Gastrocnemius medialis (tissue), 4 donors: ENCODE data around the gene ZDHHC8. TPM values are rescaled to one million over a fixed set of nuclear protein-coding genes. Genes with fewer than 3 reads are reported as not detected.

Source experiments
- ATAC-seq, 2 donors: fragments of 150-250 bp; one replicate each; pipeline ENCODE4 v1.9.1; 2016
- DNase-seq, 2 donors: peaks; one replicate each; pipeline ENCODE4 v3.0.0-alpha.2; 2019
- H3K27ac ChIP-seq, 4 donors: fragments of 200-600 bp; sonication (generic); 1 replicate in 1 of 4; 2 replicates in 3 of 4; pipeline ENCODE4 v1.5.1; 2016 to 2018; ENCODE audit warnings: mild to moderate bottlenecking in 2 of 4, moderate library complexity in 1 of 4
- H3K27me3 ChIP-seq, 3 donors: fragments of 200-600 bp; sonication (generic) in 2 of 3; 1 replicate in 1 of 3; 2 replicates in 2 of 3; pipeline versions ENCODE4 v1.5.1 to v1.6.0; 2016 to 2019; ENCODE audit warnings: mild to moderate bottlenecking in 1 of 3, moderate library complexity in 1 of 3
- H3K36me3 ChIP-seq, 2 donors: fragments of 200-600 bp; sonication (generic) in 1 of 2; one replicate each; pipeline ENCODE4 v1.5.1; 2017 to 2018
- H3K4me1 ChIP-seq, 2 donors: fragments of 200-600 bp; sonication (generic) in 1 of 2; one replicate each; pipeline ENCODE4 v1.5.1; 2016 to 2017; ENCODE audit warnings: mild to moderate bottlenecking in 2 of 2
- H3K4me3 ChIP-seq, 4 donors: fragments of 200-600 bp; sonication (generic) in 3 of 4; 1 replicate in 1 of 4; 2 replicates in 3 of 4; pipeline ENCODE4 v1.5.1; 2016 to 2019; ENCODE audit warnings: mild to moderate bottlenecking in 2 of 4
- H3K9me3 ChIP-seq, 3 donors: fragments of 200-600 bp; sonication (generic) in 2 of 3; 1 replicate in 1 of 3; 2 replicates in 2 of 3; pipeline ENCODE4 v1.5.1; 2016 to 2019
- POLR2A ChIP-seq, 2 donors: fragments of 450-650 bp; IDR thresholded peaks; one replicate each; pipeline ENCODE4 v1.6.1; 2017; ENCODE audit warnings: antibody characterized with exemption in 2 of 2, mild to moderate bottlenecking in 2 of 2, moderate library complexity in 2 of 2
- in situ Hi-C, 4 donors: fragments of 200-750 bp; cut with MboI; loops; one replicate each; pipeline versions ENCODE4 v1.15.0 to v1.8.0; 2017; ENCODE audit warnings: low sequenced_read_pairs in 4 of 4
- intact Hi-C: fragments of 100-400 bp; cut with DNase I; formaldehyde crosslinking; loops from one replicate; pipeline ENCODE4 v1.15.1; 2023; ENCODE audit warnings: low total_unique reads
- total RNA-seq, 4 donors: library from RNA; depleted of rRNA; stranded (reverse); fragments of >200 nt; gene quantifications; one replicate each; pipeline versions ENCODE4 v1.1.0 to v1.2.3, GENCODE V29; 2016
- TF ChIP-seq, protein P1 (sequence below), 5 experiments: fragments of 450-650 bp in 3 of 5; fragments of 200-600 bp in 2 of 5; sonication (generic) in 2 of 5; IDR thresholded peaks in 4 of 5; conservative IDR thresholded peaks in 1 of 5; 1 replicate in 4 of 5; 2 replicates in 1 of 5; pipeline ENCODE4 v1.5.1; 2016 to 2019; ENCODE audit warnings: antibody characterized with exemption in 5 of 5, mild to moderate bottlenecking in 3 of 5, moderate library complexity in 3 of 5

ZDHHC8 gene
- total RNA-seq, 4 donors from 2014 or later, result 7.3 to 15.8 (median 12.8) TPM

DNA sequence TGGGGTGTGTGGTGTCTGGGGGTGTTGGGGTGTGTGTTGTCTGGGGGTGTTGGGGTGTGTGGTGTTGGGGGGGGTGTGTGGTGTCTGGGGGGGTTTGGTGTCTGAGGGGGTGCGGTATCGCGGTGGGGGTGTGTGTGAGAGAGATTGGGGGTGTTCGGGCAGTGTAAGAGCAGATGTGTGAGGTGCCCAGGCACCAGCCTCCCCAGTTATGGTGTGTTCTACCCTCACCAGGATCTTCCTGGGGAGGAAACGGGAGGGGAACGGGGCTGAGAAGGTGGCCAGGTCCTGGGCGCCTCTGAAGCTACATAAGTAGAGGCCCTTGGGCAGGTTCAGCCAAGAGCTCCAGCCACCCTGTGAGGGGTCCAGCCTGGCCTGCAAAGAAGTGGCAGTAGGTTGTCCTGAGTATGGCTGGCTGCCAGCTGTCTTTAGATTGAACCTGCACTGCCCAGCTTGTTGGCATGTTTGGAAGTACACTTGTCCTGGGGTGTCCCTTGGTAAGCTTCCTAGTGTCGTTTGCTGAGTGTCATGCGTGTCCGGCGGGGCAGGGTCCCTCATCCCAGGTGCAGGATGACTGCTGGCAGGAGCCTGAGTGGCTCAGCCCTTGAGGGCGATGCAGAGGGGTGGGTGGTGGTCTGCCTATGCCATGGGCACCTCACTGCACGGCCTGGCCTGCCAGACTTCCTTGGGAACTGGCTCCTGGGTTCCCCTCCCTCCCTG is 8.1 kb upstream of the ZDHHC8 start:
- DNase-seq (no peak), ATAC-seq (no peak)
- Histone ChIP-seq H3K4me1 (peaks cover 11 to 14% of the 10 kb centered on the region in 2 donors), H3K27ac (no peak overlapping the region), H3K27me3 (no peaks in the 10 kb centered on the region), H3K4me3 (no peak overlapping the region), H3K36me3 (peaks cover 0 to 54% of the 10 kb centered on the region in 2 donors), H3K9me3 (no peaks in the 10 kb centered on the region)
- in situ Hi-C loops (no loop called here), intact Hi-C loops (no loop called here)
- TF ChIP-seq, protein P1, sequence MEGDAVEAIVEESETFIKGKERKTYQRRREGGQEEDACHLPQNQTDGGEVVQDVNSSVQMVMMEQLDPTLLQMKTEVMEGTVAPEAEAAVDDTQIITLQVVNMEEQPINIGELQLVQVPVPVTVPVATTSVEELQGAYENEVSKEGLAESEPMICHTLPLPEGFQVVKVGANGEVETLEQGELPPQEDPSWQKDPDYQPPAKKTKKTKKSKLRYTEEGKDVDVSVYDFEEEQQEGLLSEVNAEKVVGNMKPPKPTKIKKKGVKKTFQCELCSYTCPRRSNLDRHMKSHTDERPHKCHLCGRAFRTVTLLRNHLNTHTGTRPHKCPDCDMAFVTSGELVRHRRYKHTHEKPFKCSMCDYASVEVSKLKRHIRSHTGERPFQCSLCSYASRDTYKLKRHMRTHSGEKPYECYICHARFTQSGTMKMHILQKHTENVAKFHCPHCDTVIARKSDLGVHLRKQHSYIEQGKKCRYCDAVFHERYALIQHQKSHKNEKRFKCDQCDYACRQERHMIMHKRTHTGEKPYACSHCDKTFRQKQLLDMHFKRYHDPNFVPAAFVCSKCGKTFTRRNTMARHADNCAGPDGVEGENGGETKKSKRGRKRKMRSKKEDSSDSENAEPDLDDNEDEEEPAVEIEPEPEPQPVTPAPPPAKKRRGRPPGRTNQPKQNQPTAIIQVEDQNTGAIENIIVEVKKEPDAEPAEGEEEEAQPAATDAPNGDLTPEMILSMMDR (IDR thresholded peaks at IDR 0.05 in 4 of 5, conservative IDR thresholded peaks at IDR 0.05 in 1 of 5), result no peak
- no peak for TF ChIP-seq POLR2A (IDR thresholded peaks at IDR 0.05)

DNA sequence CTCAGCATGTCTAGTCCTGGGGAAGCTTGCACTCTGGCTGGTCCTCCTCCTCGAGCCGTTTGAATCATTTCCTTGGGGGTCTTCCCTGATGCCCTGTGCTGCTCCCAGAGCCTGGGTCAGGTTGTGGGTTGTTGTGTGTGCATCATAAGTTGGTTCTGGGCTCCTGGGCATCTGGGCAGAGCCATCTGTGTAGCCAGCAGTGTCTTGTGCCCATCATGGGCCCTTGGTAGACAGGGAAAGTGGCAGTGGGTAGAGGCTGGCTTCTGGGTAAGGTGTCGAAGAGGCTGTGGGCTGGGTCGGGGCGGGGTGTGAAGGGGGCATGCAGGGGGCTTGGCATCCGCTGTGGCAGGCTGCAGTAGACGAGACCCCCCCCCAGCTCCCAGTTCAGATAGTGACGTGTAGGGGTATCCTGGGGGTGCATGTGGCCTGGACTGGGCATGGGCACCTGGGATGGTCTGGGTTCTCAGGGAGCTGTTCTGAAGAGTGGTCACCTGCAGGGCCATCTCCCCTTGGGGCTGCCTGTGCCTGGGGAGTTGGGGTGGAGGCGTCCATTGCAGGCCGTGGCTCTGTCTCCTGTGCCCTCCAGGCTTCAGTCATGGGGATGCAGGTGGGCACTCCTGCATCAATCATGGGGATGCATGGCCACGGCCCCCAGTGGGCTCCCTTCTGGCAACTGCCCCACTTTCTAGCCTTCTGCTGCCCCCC is 7.4 kb upstream of the ZDHHC8 start:
- Histone ChIP-seq H3K9me3 (no peaks in the 10 kb centered on the region), H3K27ac (no peak overlapping the region), H3K4me3 (no peak overlapping the region), H3K36me3 (peaks cover 0 to 51% of the 10 kb centered on the region in 2 donors), H3K4me1 (peaks cover 7 to 8% of the 10 kb centered on the region in 2 donors), H3K27me3 (no peaks in the 10 kb centered on the region)
- intact Hi-C loops (no loop called here), in situ Hi-C loops (no loop called here)
- ATAC-seq (no peak), DNase-seq (no peak)
- TF ChIP-seq POLR2A (IDR thresholded peaks at IDR 0.05), result no peak
- TF ChIP-seq, protein P1 (IDR thresholded peaks at IDR 0.05 in 4 of 5, conservative IDR thresholded peaks at IDR 0.05 in 1 of 5), result no peak

DNA sequence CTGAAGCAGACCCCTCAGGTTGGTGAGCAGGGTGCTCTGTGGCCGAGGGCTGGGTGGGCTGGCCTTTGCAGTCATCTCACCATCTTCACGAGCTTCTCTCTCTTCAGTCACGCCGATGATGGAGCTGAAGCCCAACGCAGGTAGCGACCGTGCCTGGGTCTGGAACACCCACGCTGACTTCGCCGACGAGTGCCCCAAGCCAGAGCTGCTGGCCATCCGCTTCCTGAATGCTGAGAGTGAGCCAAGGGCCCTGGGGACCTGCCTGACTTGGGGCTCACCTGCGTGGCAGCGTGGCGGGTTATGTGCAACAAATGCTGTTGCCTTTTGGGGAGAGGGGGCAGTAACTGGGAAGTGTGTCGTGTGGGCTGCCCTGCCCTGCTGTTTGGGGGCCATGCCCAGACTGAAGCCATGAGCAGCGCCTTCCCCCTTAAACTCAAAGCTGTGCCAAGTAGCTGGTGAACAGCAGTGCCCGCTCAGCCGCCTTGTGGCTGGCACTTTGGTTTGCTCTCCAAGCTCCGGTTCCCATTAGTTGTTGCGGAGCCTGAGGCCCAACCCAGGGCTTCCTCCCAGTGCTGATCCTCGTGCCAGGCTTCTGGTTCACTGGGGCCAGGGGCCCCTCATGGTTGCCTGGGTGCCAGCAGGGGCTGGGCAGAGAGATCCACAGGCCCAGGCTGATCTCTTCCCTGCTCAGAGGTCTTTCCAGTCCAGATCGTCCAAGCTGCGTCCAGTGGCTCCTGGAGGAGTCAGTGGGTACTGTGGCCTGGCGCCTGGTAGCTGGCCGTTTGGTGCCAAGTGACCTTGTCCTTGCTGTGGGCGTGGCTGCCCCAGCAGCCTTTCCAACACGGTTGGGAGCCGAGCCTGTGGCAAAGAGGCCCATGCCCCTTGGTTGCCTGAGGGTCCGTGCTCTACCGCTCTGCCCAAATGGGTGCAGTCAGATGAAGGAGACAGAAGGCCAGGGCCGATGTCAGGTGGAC is 6.1 kb upstream of the ZDHHC8 start:
- Histone ChIP-seq H3K27ac (peak overlapping the region in 3 of 4 donors; percentile 17 to 76 (median 40)), H3K36me3 (peaks cover 0 to 38% of the 10 kb centered on the region in 2 donors), H3K9me3 (no peaks in the 10 kb centered on the region), H3K27me3 (no peaks in the 10 kb centered on the region), H3K4me1 (peaks cover 8 to 12% of the 10 kb centered on the region in 2 donors), H3K4me3 (no peak overlapping the region)
- in situ Hi-C loops, result no loop called here
- peak in 1 of 2 donors; percentile 41 for ATAC-seq
- TF ChIP-seq POLR2A (IDR thresholded peaks at IDR 0.05), result no peak
- TF ChIP-seq, protein P1 (IDR thresholded peaks at IDR 0.05 in 4 of 5, conservative IDR thresholded peaks at IDR 0.05 in 1 of 5), result no peak
- no peak for DNase-seq
- intact Hi-C loops, result loop anchor here (5.0 kb wide), 1 partner anchor 153 kb away; no protein-coding TSS in a partner anchor

DNA sequence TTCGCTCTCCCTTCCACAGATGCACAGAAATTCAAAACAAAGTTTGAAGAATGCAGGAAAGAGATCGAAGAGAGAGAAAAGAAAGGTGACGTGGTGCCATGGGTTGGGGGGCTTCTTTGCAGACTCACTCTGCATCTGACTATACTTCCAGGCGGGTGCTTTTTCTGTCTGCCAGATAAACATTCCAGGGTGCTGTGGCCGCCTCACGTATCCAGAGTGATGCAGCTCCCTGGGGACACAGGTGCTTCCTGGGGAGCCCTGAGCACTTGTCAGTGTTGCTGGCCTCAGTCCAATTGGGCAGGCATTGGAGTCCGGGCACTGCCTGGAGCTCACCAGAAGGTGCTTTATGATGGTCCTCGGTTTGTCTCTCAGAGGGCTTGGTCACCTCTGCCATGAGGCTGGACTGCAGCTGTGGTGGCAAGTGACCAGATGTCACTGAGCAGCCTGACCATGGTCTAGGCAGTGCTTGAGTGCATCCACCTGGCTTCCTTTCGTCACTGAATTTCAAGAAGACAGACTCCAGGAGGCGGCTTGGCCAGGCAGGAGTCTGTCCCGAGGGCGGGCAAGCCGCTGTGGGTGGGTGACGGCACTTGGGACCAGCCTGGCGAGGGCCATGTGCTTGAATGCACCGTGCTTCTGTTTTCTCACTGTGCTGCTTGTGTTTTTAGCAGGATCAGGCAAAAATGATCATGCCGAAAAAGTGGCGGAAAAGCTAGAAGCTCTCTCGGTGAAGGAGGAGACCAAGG is 5.1 kb upstream of the ZDHHC8 start:
- TF ChIP-seq, protein P1 (IDR thresholded peaks at IDR 0.05 in 4 of 5, conservative IDR thresholded peaks at IDR 0.05 in 1 of 5), result no peak
- TF ChIP-seq POLR2A (IDR thresholded peaks at IDR 0.05), result no peak
- Histone ChIP-seq H3K36me3 (peaks cover 0 to 30% of the 10 kb centered on the region in 2 donors), H3K4me3 (no peak overlapping the region), H3K27ac (peak overlapping the region in 1 of 4 donors; percentile 76), H3K27me3 (no peaks in the 10 kb centered on the region), H3K4me1 (peaks cover 8 to 16% of the 10 kb centered on the region in 2 donors), H3K9me3 (no peaks in the 10 kb centered on the region)
- in situ Hi-C loops, result no loop called here
- intact Hi-C loops, result loop anchor here (5.0 kb wide), 1 partner anchor 154 kb away; no protein-coding TSS in a partner anchor
- DNase-seq (no peak), ATAC-seq (no peak)
